Heart left ventricle (tissue), 13 donors: ENCODE measurements around the gene PCBP3.

ENCODE experiments used
- CTCF ChIP-seq, 12 donors: fragments of 200-600 bp; sonication (generic) in 4 of 12; IDR thresholded peaks; one replicate each; pipeline versions ENCODE4 v1.5.0 to v1.8.0; 2018 to 2022; ENCODE audit warnings: antibody characterized with exemption in 12 of 12, mild to moderate bottlenecking in 5 of 12
- POLR2A ChIP-seq, 2 donors: fragments of 450-650 bp; IDR thresholded peaks; one replicate each; pipeline ENCODE4 v1.6.1; 2017; ENCODE audit warnings: antibody characterized with exemption in 2 of 2, mild to moderate bottlenecking in 2 of 2, moderate library complexity in 2 of 2
- donor health status: ischemic (EF 13 %, LVEDD 7.1; RV severe dilation, severe dysfunction).
- donor health status: DM: no; HTN: yes; CAD: no.
- donor health status: DM: no; HTN: no; CAD: no.
- donor health status: ischemic (EF 25% LVEDD 6.9; RV normal size, moderate dysfunction).
- donor health status: ischemic (EF 25% LVEDD 5.7; RV mildly dilated, moderate dysfunction).
- donor health status: ischemic (EF 35%, LVEDD 5.7; RV mildly dilated, moderate dysfunction).
- donor health status: nonischemic (EF 11% LVEDD 7.7; RV severe dilation, severe dysfunction).
- donor health status: DM: yes; HTN: yes; CAD: no.
- donor health status: PGD.
- donor health status: ischemic (EF 29% LVEDD 5.4; RV normal size, mild dysfunction).
- donor health status: nonischemic (EF 23%, LVEDD 6.1; RV moderate dilation, normal function).

GRCh38 chr21:45829668-45830067, 186.1 kb downstream of the PCBP3 start:
- TF ChIP-seq CTCF (IDR thresholded peaks at IDR 0.05) (no peak), POLR2A (IDR thresholded peaks at IDR 0.05) (no peak)
